HepG2 (cell line): ENCODE measurements around the gene PRR36. TPM values are rescaled to one million over a fixed set of nuclear protein-coding genes. Genes with fewer than 3 reads are reported as not detected.

ENCODE experiments used
- BCL6 ChIP-seq: IDR thresholded peaks from 2 replicates; pipeline ENCODE4 v1.6.1; 2016; ENCODE audit warnings: missing genetic modification reagents, missing compliant biosample characterization
- FOXC1 ChIP-seq: sonication (generic); formaldehyde crosslinking; IDR thresholded peaks from 2 replicates; pipeline ENCODE4 v1.8.0; 2022; ENCODE audit warnings: mild to moderate bottlenecking, missing genetic modification reagents, borderline replicate concordance
- GLMP ChIP-seq: sonication (generic); formaldehyde crosslinking; IDR thresholded peaks from 2 replicates; pipeline ENCODE4 v1.9.0; 2021; ENCODE audit warnings: missing genetic modification reagents, mild to moderate bottlenecking, borderline replicate concordance
- KMT2B ChIP-seq: IDR thresholded peaks from 2 replicates; pipeline ENCODE4 v1.6.1; 2016; ENCODE audit warnings: missing genetic modification reagents, missing compliant biosample characterization
- MNT ChIP-seq: fragments of 450-650 bp; IDR thresholded peaks from 2 replicates; pipeline ENCODE4 v1.6.1; 2016
- PAXIP1 ChIP-seq: sonication (generic); formaldehyde crosslinking; conservative IDR thresholded peaks from 2 replicates; pipeline ENCODE4 v1.4.0; 2020; ENCODE audit warnings: mild to moderate bottlenecking, missing genetic modification reagents, moderate library complexity
- RBM39 ChIP-seq: fragments of 200-400 bp; formaldehyde crosslinking; IDR thresholded peaks from one replicate; pipeline ENCODE4 v1.6.1; 2018; ENCODE audit warnings: antibody characterized with exemption, mild to moderate bottlenecking, low read depth, low read length; ENCODE audit not compliant: poor library complexity, severe bottlenecking
- RNF2 ChIP-seq: fragments of 450-650 bp; conservative IDR thresholded peaks from 2 replicates; pipeline ENCODE4 v1.6.1; 2016; ENCODE audit warnings: low read depth
- SMARCE1 ChIP-seq: fragments of 450-650 bp; IDR thresholded peaks from 2 replicates; pipeline ENCODE4 v1.6.1; 2017; ENCODE audit warnings: borderline replicate concordance
- SNAPC2 ChIP-seq: sonication (generic); formaldehyde crosslinking; IDR thresholded peaks from 2 replicates; pipeline ENCODE4 v1.8.1; 2022; ENCODE audit warnings: mild to moderate bottlenecking, missing genetic modification reagents
- SP4 ChIP-seq: sonication (generic); formaldehyde crosslinking; IDR thresholded peaks from 2 replicates; pipeline ENCODE4 v1.8.1; 2023; ENCODE audit warnings: mild to moderate bottlenecking, missing genetic modification reagents
- TBX2 ChIP-seq: sonication (generic); formaldehyde crosslinking; IDR thresholded peaks from 2 replicates; pipeline ENCODE4 v1.5.0; 2020; ENCODE audit warnings: missing genetic modification reagents, mild to moderate bottlenecking, borderline replicate concordance
- ZKSCAN5 ChIP-seq: sonication (generic); formaldehyde crosslinking; IDR thresholded peaks from 2 replicates; pipeline ENCODE4 v1.5.1; 2020; ENCODE audit warnings: mild to moderate bottlenecking, missing genetic modification reagents
- ZNF335 ChIP-seq: sonication (generic); formaldehyde crosslinking; IDR thresholded peaks from 2 replicates; pipeline ENCODE4 v1.4.0; 2020; ENCODE audit warnings: missing genetic modification reagents
- ZNF646 ChIP-seq: sonication (generic); formaldehyde crosslinking; IDR thresholded peaks from 2 replicates; pipeline ENCODE4 v1.9.0; 2021; ENCODE audit warnings: mild to moderate bottlenecking, missing genetic modification reagents
- ZNF720 ChIP-seq: sonication (generic); formaldehyde crosslinking; IDR thresholded peaks from 2 replicates; pipeline ENCODE4 v1.4.0; 2020; ENCODE audit warnings: missing genetic modification reagents
- polyA plus RNA-seq, 8 experiments: library from polyadenylated mRNA; depleted of rRNA in 3 of 8; stranded (reverse) in 7 of 8; unstranded in 1 of 8; fragments of >200 nt; fragmentation: Illumina TruSeq in 4 of 8; extraction: Trizol in 4 of 8; gene quantifications; 2 replicates each; pipeline versions ENCODE4 v1.2.1 to v1.2.3, GENCODE V29; 2011 to 2016; ENCODE audit warnings: low read depth in 4 of 8, missing spikeins in 1 of 8, mixed read lengths in 1 of 8; ENCODE audit not compliant: insufficient read depth in 1 of 8
- total RNA-seq, 5 experiments: library from RNA; depleted of rRNA; stranded (reverse); fragments of >200 nt; fragmentation: Illumina TruSeq; extraction: Trizol; gene quantifications; 2 replicates each; pipeline ENCODE4 v1.2.3, GENCODE V29; 2016; ENCODE audit warnings: low read depth in 1 of 5

Gene PRR36
- total and polyA plus RNA-seq, 2 of the 13 experiments (the other 11 are each of a cell fraction or from before 2014, with no cell fraction given) = 0.07 to 0.17 TPM

GRCh38 chr19:7833225-7834099 is 40.7 kb downstream of the PRR36 start (continued):
- TF ChIP-seq ZNF646 (CRISPR knock-in tag) (no peak), ZNF335 (CRISPR knock-in tag) (no peak), PAXIP1 (CRISPR knock-in tag) (peak; percentile 63), RNF2 (0 out of 2 replicates have a peak, but pooled peaks have one; percentile 41), FOXC1 (no peak), TBX2 (no peak; the same call in 1 of the 2 replicates), SP4 (CRISPR knock-in tag) (no peak), ZKSCAN5 (CRISPR knock-in tag) (no peak), ZNF720 (CRISPR knock-in tag) (no peak), KMT2B (CRISPR knock-in tag) (no peak), SMARCE1 (no peak), MNT (no peak), BCL6 (no peak), RBM39 (no peak), SNAPC2 (CRISPR knock-in tag) (no peak), GLMP (CRISPR knock-in tag) (no peak)
